A549 (cell line): ENCODE measurements around the gene DBX2. TPM values are rescaled to one million over a fixed set of nuclear protein-coding genes. Genes with fewer than 3 reads are reported as not detected.

Experiments
- ATAC-seq, 2 experiments: fragments of 200-7000 bp in 1 of 2; fragments of >200 bp in 1 of 2; cut with Nextera tagmentation in 1 of 2; cut with Tn5 transposase in 1 of 2; 3 replicates each; pipeline versions ENCODE4 v1.8.0 to v1.9.1; 2018 to 2020; ENCODE audit warnings: mild to moderate bottlenecking in 1 of 2, moderate library complexity in 1 of 2
- CTCF ChIA-PET: fragments of 300-600 bp; sonication (Branson Sonifier 250); formaldehyde crosslinking; extraction: SDS; loops from one replicate; lab custom pipeline; 2021; ENCODE audit warnings: antibody characterized with exemption, inconsistent platforms; lab: Yijun Ruan, JAX
- POLR2A ChIA-PET: fragments of 350-600 bp; formaldehyde crosslinking; extraction: SDS; loops from one replicate; lab custom pipeline; 2021; ENCODE audit warnings: antibody characterized with exemption, inconsistent platforms; lab: Yijun Ruan, JAX
- DNase-seq, 2 experiments: peaks; one replicate each; pipeline versions ENCODE4 v3.0.0 to v3.0.0-alpha.2; 2011 to 2016; ENCODE audit warnings: low read depth in 1 of 2, low spot score in 1 of 2
- FAIRE-seq: peaks from 2 replicates; lab custom pipeline; 2011; peaks lifted over from hg19 to GRCh38; lab: Jason Lieb, UNC
- H3K27ac ChIP-seq, 2 experiments: fragments of >200 bp; sonication (Bioruptor Twin); formaldehyde crosslinking; 3 replicates each; pipeline ENCODE4 v1.5.1; 2016 to 2017
- H3K4me1 ChIP-seq: fragments of >200 bp; sonication (Bioruptor Twin); formaldehyde crosslinking; 3 replicates; pipeline ENCODE4 v1.6.1; 2016
- H3K4me2 ChIP-seq: fragments of >200 bp; sonication (Bioruptor Twin); formaldehyde crosslinking; 3 replicates; pipeline ENCODE4 v1.6.1; 2016
- H3K4me3 ChIP-seq: fragments of >200 bp; sonication (Bioruptor Twin); formaldehyde crosslinking; 3 replicates; pipeline ENCODE4 v1.5.1; 2016
- H3K9me3 ChIP-seq: fragments of >200 bp; sonication (Bioruptor Twin); formaldehyde crosslinking; 3 replicates; pipeline ENCODE4 v1.6.1; 2016
- ATOH8 ChIP-seq: fragments of 250-450 bp; sonication (Bioruptor Pico); IDR thresholded peaks from 2 replicates; pipeline ENCODE4 v1.5.0; 2020; ENCODE audit warnings: low read depth, mild to moderate bottlenecking, moderate library complexity
- BCL3 ChIP-seq: fragments of >200 bp; sonication (Bioruptor Twin); formaldehyde crosslinking; IDR thresholded peaks from 3 replicates; pipeline ENCODE4 v1.6.1; 2016
- BHLHE40 ChIP-seq: IDR thresholded peaks from 2 replicates; pipeline ENCODE4 v1.6.1; 2012; ENCODE audit warnings: low read depth, low read length, inconsistent platforms
- CBX2 ChIP-seq: fragments of 200-600 bp; sonication (generic); IDR thresholded peaks from 2 replicates; pipeline ENCODE4 v1.6.1; 2016; ENCODE audit warnings: low read depth, mild to moderate bottlenecking, borderline replicate concordance
- CBX8 ChIP-seq: fragments of 200-600 bp; sonication (generic); IDR thresholded peaks from 2 replicates; pipeline ENCODE4 v1.6.1; 2016
- CEBPB ChIP-seq, 2 experiments: fragments of >200 bp in 1 of 2; sonication (Bioruptor Twin) in 1 of 2; formaldehyde crosslinking in 1 of 2; IDR thresholded peaks; 2 replicates each; pipeline ENCODE4 v1.6.1; 2012 to 2016
- CTCF ChIP-seq: fragments of >200 bp; sonication (Bioruptor Twin); formaldehyde crosslinking; IDR thresholded peaks from 3 replicates; pipeline ENCODE4 v1.5.1; 2016
- EHMT2 ChIP-seq: fragments of 200-600 bp; sonication (generic); IDR thresholded peaks from 2 replicates; pipeline ENCODE4 v1.6.1; 2016; ENCODE audit warnings: antibody characterized with exemption, low read depth, mild to moderate bottlenecking, moderate library complexity
- ELK1 ChIP-seq: fragments of 150-350 bp; IDR thresholded peaks from 2 replicates; pipeline ENCODE4 v1.6.1; 2014; ENCODE audit warnings: low read depth, mild to moderate bottlenecking, low read length
- ESRRA ChIP-seq: fragments of 150-350 bp; IDR thresholded peaks from 2 replicates; pipeline ENCODE4 v1.6.1; 2014; ENCODE audit warnings: mild to moderate bottlenecking, low read length, borderline replicate concordance
- FOSL2 ChIP-seq, 2 experiments: fragments of 450-650 bp in 1 of 2; fragments of >200 bp in 1 of 2; sonication (Bioruptor Twin) in 1 of 2; formaldehyde crosslinking; IDR thresholded peaks; 2 replicates each; pipeline versions ENCODE4 v1.5.0 to v1.6.1; 2016 to 2020; ENCODE audit warnings: mild to moderate bottlenecking in 1 of 2, moderate library complexity in 1 of 2
- HDAC2 ChIP-seq: fragments of 200-600 bp; sonication (generic); IDR thresholded peaks from 2 replicates; pipeline ENCODE4 v1.6.1; 2016
- HES2 ChIP-seq: fragments of >200 bp; sonication (Bioruptor Twin); formaldehyde crosslinking; IDR thresholded peaks from 2 replicates; pipeline ENCODE4 v1.6.1; 2016
- HEYL ChIP-seq: fragments of 250-450 bp; sonication (Bioruptor Pico); IDR thresholded peaks from 2 replicates; pipeline ENCODE4 v1.8.0; 2021; ENCODE audit warnings: mild to moderate bottlenecking, moderate library complexity
- HMGXB4 ChIP-seq: fragments of 250-450 bp; sonication (Bioruptor Pico); IDR thresholded peaks from 2 replicates; pipeline ENCODE4 v1.5.0; 2021; ENCODE audit warnings: mild to moderate bottlenecking, moderate library complexity, borderline replicate concordance
- JUN ChIP-seq, 2 experiments: fragments of >200 bp; sonication (Bioruptor Twin); formaldehyde crosslinking; IDR thresholded peaks; 2 replicates in 1 of 2; 3 replicates in 1 of 2; pipeline ENCODE4 v1.6.1; 2016 to 2017
- KDM1A ChIP-seq: fragments of 200-600 bp; sonication (generic); IDR thresholded peaks from 2 replicates; pipeline ENCODE4 v1.6.1; 2016; ENCODE audit warnings: low read depth, mild to moderate bottlenecking
- MAFK ChIP-seq: fragments of 450-650 bp; IDR thresholded peaks from 2 replicates; pipeline ENCODE4 v1.6.1; 2014; ENCODE audit not compliant: partially characterized antibody
- MYC ChIP-seq: IDR thresholded peaks from 2 replicates; pipeline ENCODE4 v1.6.1; 2012; ENCODE audit warnings: mild to moderate bottlenecking, inconsistent platforms, low read length, improper control_type of control experiment, borderline replicate concordance
- NFE2L2 ChIP-seq: fragments of 150-350 bp; conservative IDR thresholded peaks from 2 replicates; pipeline ENCODE4 v1.6.1; 2014; ENCODE audit warnings: low read length
- NPAS2 ChIP-seq: fragments of 250-450 bp; sonication (Bioruptor Pico); IDR thresholded peaks from 2 replicates; pipeline ENCODE4 v1.8.0; 2022; ENCODE audit warnings: mild to moderate bottlenecking, moderate library complexity, borderline replicate concordance
- NR3C1 ChIP-seq: fragments of >200 bp; sonication (Bioruptor Twin); formaldehyde crosslinking; IDR thresholded peaks from 3 replicates; pipeline ENCODE4 v1.6.1; 2017
- PHF8 ChIP-seq: fragments of 200-600 bp; sonication (generic); IDR thresholded peaks from 2 replicates; pipeline ENCODE4 v1.6.1; 2016; ENCODE audit warnings: low read depth, mild to moderate bottlenecking, antibody characterized with exemption, moderate library complexity, borderline replicate concordance
- POLR2A ChIP-seq: IDR thresholded peaks from 2 replicates; pipeline ENCODE4 v1.6.1; 2012; ENCODE audit warnings: mild to moderate bottlenecking, low read length
- RARB ChIP-seq: fragments of 250-450 bp; sonication (Bioruptor Pico); IDR thresholded peaks from 2 replicates; pipeline ENCODE4 v1.8.0; 2021; ENCODE audit warnings: mild to moderate bottlenecking, moderate library complexity
- RCOR1 ChIP-seq: fragments of 150-350 bp; IDR thresholded peaks from 2 replicates; pipeline ENCODE4 v1.6.1; 2014; ENCODE audit warnings: antibody characterized with exemption, low read length, low read depth
- RNF2 ChIP-seq: fragments of 200-600 bp; sonication (generic); IDR thresholded peaks from 2 replicates; pipeline ENCODE4 v1.6.1; 2016; ENCODE audit warnings: low read depth, mild to moderate bottlenecking, antibody characterized with exemption, moderate library complexity, borderline replicate concordance
- TFCP2L1 ChIP-seq: fragments of 250-450 bp; sonication (Bioruptor Pico); IDR thresholded peaks from 2 replicates; pipeline ENCODE4 v1.5.0; 2021; ENCODE audit warnings: mild to moderate bottlenecking
- ZC3H11A ChIP-seq: fragments of 450-650 bp; IDR thresholded peaks from 2 replicates; pipeline ENCODE4 v1.6.1; 2014; ENCODE audit warnings: antibody characterized with exemption, mild to moderate bottlenecking
- ZNF302 ChIP-seq: fragments of 250-450 bp; sonication (Bioruptor Pico); IDR thresholded peaks from 2 replicates; pipeline ENCODE4 v1.9.0; 2021; ENCODE audit warnings: inconsistent platforms, mild to moderate bottlenecking, moderate library complexity
- ZSCAN20 ChIP-seq: fragments of 250-450 bp; sonication (Bioruptor Pico); IDR thresholded peaks from 2 replicates; pipeline ENCODE4 v1.8.0; 2022; ENCODE audit warnings: mild to moderate bottlenecking, moderate library complexity
- WGBS: methylation state at CpG from one replicate; pipeline ENCODE4 v1.1.6; 2017; ENCODE audit errors: missing lambda C conversion rate; 5-methylcytosine and 5-hydroxymethylcytosine counted together
- polyA plus RNA-seq, 4 experiments: library from polyadenylated mRNA; depleted of rRNA in 3 of 4; stranded (reverse); fragments of >200 nt; fragmentation: RNase III in 1 of 4; extraction: RNeasy Plus Mini Kit Qiagen cat#74134 plus additional on column Dnase treatment in 1 of 4; gene quantifications; 2 replicates in 3 of 4; 3 replicates in 1 of 4; pipeline ENCODE4 v1.2.3, GENCODE V29; 2011 to 2017

The DBX2 gene
- polyA plus RNA-seq, 2 of the 4 experiments (the other 2 are of a cell fraction), result not detected

GRCh38 chr12:44999355-44999754 lies 51.5 kb downstream of the DBX2 start:
- H3K4me1 ChIP-seq, result no peaks in the 10 kb centered on the region
- no peaks in the 10 kb centered on the region for H3K9me3 ChIP-seq
- no peak overlapping the region for H3K4me2 ChIP-seq
- H3K27ac ChIP-seq, result no peak overlapping the region
- FAIRE-seq (no peak), ATAC-seq (no peak), DNase-seq (no peak)
- ChIA-PET POLR2A (no interaction called here), CTCF (no interaction called here)
- no peak for TF ChIP-seq POLR2A
- no peak for TF ChIP-seq JUN (IDR thresholded peaks at IDR 0.05)
- no peak for TF ChIP-seq HEYL (CRISPR knock-in tag)
- TF ChIP-seq CBX2, result no peak
- no peak for TF ChIP-seq ZNF302 (CRISPR knock-in tag)
- TF ChIP-seq TFCP2L1 (CRISPR knock-in tag), result no peak
- no peak for TF ChIP-seq RARB (CRISPR knock-in tag)
- TF ChIP-seq BCL3, result no peak
- TF ChIP-seq CTCF, result no peak
- TF ChIP-seq ZSCAN20 (CRISPR knock-in tag), result no peak
- TF ChIP-seq KDM1A, result no peak
- TF ChIP-seq FOSL2 (IDR thresholded peaks at IDR 0.05), result no peak
- no peak for TF ChIP-seq FOSL2 (CRISPR knock-in tag; IDR thresholded peaks at IDR 0.05)
- TF ChIP-seq NPAS2 (CRISPR knock-in tag), result no peak
- no peak for TF ChIP-seq ESRRA
- TF ChIP-seq ZC3H11A, result no peak
- TF ChIP-seq PHF8, result no peak
- no peak for TF ChIP-seq ATOH8 (CRISPR knock-in tag)
- TF ChIP-seq CBX8, result no peak
- no peak overlapping the region for H3K4me3 ChIP-seq

- Histone ChIP-seq H3K27ac (no peak overlapping the region), H3K4me1 (no peaks in the 10 kb centered on the region), H3K9me3 (no peaks in the 10 kb centered on the region), H3K4me3 (no peak overlapping the region), H3K4me2 (no peak overlapping the region)
- CTCF ChIA-PET, result no interaction called here
- WGBS, result 0% methylated on average over 1 of the region's 1 CpG
- POLR2A ChIA-PET, result no interaction called here
- no peak for FAIRE-seq
- TF ChIP-seq HES2, result no peak
- TF ChIP-seq EHMT2, result no peak
- TF ChIP-seq RCOR1, result no peak
- no peak for TF ChIP-seq HMGXB4 (CRISPR knock-in tag)
- no peak for TF ChIP-seq MYC
- TF ChIP-seq NFE2L2, result no peak
- no peak for TF ChIP-seq ELK1
- TF ChIP-seq HDAC2, result no peak
- TF ChIP-seq ATOH8 (CRISPR knock-in tag), result no peak
- TF ChIP-seq BHLHE40, result no peak
- TF ChIP-seq ZC3H11A, result no peak
- TF ChIP-seq NR3C1, result no peak
- TF ChIP-seq CEBPB (IDR thresholded peaks at IDR 0.05), result no peak
- TF ChIP-seq CBX8, result no peak
- no peak for TF ChIP-seq MAFK
- no peak for TF ChIP-seq RNF2
- DNase-seq, result no peak
- ATAC-seq, result no peak
These were observed 57.7 kb downstream of the DBX2 start for GRCh38 chr12:44993161-44993560.
